ENCODE results near the gene DOK7.
"Not testable (repeated sequence)": the region's sequence is repeated elsewhere in the genome, so short reads cannot be mapped to it uniquely, and the experiment has no call there.

DOK7 gene

DNA sequence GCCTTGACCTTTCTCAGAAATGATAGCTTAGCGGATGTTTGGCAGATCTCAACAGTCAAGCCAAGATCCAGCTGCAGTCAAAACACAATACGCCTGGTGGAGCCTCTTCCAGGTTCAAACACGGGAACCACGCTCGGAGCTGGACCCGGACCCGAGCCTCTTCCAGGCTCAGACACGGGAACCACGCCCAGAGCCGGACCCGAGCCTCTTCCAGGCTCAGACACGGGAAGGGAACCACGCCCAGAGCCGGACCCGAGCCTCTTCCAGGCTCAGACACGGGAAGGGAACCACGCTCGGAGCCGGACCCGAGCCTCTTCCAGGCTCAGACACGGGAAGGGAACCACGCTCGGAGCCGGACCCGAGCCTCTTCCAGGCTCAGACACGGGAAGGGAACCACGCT, 48.5 kb downstream of the DOK7 start:
- DNase-seq, result not testable (repeated sequence)

DNA sequence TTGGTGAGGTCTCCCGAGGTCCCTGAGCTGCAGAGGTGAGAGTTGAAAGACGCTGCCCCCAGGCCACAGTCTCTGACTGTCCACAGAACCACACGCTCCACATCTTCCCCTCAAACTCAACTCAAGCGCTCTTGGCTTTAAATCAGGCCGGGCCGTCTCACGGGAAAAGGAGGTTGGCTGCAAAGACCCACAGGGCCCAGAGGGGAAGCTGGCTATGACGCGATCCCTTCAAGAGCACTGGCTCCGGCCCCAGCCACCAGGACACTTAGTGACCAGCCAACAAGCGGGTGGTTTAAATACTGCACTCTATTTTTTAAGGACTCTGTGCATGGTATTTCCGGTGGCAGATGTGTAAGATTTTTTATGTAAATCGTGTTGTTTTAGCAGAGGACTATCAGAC, 49.2 kb downstream of the DOK7 start:
- no peak for DNase-seq

DNA sequence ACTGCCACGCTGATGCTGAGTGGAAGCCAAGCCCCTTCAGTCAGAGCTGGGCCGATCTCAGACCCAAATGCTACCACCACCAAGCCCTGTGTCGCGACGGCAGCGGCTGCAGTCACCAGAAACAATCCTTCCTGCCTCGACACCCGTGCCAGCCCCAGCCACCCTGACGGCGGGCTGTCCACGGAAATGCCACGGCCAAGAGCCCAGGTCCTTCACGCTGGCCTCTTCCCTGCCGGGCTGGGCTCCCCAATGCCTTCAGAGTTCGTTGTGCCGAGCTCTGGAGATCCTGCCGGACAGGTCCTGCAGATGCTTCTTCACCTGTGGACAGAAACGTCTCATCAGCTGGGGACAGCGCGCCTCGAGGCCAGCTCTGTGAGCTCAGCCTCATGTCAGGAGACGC, 49.6 kb downstream of the DOK7 start:
- no peak for DNase-seq

DNA sequence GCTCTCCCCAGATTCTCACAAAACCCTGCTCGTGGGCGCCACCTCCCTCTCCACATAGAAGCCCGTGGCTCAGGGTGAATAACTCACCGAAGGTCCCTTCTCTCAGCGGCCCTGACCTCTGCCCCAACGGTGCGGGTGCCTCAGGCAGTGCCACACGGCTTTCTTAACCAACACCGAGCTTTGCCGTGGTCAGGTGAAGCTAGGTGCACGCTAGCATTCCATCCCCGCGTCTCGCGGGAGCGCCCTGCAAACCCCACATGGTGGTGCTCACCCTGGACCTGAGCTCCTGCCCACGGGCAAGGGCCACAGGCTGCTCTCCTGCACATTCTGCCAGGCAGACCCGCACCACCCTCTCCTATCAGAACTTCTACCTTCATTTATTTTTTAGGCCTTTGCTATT, 50.7 kb downstream of the DOK7 start:
- no peak for DNase-seq

DNA sequence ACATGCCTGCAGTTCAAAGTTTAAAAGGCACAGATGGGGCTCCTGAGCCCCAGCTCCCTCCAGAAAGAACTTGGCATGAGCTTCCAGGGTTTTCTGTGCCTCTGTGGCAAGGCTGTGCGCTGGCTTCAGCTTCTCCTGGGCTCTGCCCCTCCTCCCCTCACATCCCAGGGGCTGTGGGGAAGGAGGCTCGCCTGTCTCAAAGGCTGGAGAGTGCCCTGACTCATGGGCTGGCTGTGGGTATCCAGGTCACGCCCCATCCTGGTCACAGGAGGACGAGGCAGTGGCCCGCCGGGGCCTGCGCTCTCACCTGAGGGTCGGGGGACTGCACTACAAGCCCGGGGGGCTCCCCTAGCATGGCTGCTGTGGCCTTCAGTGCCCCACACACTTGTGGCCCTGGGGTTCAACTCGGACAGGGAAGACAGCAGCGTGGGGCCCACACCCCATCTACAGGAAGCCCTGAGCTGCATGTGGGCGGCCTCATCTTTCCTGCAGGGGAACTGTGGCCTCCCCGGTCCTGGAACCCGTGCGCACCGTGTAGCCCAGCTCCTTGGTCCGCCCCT, 51.2 kb downstream of the DOK7 start:
- DNase-seq, result no peak

DNA sequence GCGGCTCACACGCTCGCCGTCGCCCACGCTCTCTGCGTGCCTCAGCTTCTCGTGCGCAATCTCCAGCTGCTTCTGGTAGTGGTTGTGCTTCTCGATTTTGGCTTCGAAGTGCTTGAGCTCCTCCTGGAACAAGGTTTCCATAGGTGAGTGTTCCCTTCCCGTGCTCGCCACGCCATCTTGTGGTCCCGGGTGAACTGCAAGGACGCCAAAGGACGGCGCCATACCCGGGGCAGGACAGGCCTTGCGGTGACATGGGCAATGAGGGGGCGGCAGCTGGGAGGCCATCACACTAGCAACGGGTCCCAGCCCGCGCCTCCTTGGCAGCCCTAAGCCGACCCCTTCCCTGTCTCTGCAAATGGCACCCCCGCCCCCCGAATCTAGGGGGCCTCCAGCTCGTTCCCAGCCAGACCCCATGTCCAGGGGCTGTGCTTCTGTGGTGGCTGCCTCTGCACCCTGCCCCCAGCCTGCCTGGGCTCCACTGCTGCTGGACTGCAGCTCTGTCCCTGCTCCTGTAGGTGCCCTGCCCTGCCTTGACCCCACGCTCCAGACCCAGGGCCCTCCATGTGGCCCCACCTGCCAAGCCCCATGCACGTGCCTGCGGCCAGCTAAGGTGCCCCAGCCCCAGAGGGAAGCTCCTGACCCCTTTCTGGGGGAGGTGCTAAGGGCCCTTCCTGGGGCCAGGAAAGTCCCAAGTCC, 51.8 kb downstream of the DOK7 start:
- no peak for DNase-seq

DNA sequence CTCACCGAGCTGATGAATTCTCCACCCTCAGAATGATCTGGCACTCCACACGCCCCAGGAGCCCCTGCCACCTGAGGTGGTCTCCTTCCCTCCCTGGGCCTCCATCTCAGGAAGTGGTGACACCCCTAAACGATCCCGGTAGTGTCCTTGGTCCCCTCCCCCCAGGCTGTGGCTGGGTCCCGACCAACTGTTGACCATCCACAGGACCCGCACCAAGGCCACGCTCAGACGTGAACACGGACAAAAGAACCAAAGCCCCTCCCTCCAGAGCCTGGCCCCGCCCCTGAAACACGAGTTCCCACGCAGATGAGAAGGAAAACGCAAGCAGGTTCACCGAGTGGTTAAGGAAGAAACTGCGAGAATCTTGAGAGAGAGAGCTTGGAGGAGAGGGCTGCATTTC, 52.5 kb downstream of the DOK7 start:
- no peak for DNase-seq

DNA sequence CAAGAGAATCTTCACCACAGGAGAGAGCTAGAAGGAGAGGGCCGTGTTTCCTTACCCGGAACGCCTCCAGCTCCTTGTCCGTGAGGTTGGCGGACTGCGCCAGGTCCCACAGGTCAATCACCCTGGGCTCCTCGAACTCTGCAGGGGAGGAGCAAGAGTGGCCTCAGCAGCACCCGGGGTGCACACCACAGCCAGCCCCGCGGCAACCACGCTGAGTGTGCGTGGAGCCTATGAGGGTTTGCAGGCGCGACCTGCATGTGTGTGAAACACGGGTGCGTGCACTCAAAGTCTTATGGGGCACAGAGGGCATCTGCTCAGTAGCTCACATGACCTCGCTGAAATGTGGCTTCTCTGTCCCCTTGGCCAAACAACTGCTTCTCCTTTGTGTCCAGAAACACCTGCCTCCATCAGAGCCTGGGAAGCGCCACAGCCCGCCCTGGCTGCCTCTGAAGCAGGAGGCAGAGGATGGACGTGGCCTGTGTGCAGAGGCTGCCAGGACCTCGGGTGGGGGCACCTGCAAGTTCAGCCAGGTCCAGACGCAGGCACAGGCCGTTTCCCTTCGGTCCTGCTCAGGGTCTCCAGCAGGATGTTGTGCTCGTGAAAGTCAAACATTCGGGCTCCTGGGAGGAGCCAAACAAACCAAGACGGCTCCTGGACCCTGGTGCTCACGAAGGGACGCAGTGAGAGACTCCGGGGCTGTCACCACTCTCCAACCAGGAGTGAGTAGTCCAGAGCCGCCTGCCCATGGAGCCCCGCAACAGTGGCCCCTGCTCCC, 53.1 kb downstream of the DOK7 start:
- DNase-seq, result no peak

DNA sequence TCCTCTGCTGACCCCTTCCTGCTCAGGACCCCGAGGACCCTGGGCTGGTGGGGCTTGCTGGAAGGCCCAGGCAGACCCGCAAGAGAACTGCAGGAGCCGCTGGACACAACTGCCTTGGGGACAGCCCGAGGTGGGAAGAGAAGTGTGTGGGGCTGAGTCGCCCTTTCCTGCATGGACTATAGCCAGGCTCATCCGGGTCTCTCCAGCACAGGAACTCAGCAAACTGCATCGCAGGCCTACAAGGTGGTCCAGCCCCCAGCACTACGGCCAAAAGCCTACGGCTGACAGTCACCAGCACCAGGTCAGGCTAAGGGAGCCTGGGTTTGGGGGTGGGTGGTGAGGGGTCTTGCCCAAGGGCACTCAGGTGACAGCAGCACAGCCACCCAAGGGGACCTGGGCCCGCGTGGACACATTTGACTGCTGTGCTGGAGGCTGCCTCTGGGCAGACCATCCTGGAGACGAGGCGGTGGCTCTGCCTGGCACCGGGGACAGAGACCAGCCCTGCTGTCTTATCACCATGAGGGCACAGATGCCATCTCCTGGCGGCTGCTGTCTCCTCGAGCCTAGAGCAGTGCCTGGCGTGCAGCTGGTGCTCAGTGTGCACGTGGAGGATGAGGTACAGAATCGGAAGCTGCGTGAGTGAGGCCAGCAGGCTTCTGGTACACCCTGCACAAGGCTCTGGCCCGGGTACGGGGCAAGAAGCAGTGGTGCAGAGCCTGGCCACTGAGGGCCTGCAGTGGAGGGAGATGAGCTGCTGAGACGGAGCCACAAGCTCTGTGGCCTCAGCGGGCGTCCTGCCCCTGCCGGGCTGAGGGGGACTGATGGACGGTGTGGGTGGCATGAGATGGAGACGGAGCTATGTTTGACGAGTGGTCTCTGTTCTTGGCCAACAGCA, 54.0 kb downstream of the DOK7 start:
- DNase-seq, result no peak

DNA sequence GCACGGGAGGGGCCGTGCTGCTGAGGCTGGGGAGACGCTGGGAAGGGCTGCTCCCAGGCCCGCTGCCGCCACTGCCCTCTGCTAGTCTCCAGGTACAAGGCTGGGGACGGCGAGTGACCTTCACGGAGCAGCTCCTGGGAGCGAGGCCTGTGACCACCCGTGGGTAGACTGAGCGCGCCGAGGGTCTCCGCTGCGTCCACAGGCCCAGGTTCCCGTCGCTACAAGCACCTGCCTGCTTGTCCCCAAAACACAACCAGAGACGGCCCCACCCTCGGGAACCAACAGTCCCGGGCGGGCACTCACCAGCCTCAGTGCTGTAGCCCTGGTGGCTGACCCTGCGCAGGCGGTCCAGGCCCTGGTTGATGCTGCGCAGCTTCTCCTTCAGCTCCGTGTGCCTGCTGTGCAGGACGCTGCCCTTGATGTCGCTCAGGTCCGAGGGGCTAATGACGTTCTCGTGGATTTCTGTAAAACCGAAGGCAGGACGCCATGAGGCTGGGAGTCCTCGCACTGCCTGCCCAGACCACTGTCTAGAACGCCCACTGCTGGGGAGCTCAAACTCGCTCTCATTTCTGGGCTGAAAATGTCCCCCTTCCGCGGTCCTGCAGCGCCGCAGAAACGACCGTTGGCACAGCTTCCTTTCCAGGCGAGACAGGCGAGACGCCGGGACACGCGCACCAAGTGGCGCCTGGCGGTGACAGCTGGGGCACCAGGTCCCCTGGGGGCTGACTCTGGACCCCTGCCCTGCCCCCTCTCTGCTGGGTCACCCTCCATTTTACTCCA, 54.8 kb downstream of the DOK7 start:
- no peak for DNase-seq

DNA sequence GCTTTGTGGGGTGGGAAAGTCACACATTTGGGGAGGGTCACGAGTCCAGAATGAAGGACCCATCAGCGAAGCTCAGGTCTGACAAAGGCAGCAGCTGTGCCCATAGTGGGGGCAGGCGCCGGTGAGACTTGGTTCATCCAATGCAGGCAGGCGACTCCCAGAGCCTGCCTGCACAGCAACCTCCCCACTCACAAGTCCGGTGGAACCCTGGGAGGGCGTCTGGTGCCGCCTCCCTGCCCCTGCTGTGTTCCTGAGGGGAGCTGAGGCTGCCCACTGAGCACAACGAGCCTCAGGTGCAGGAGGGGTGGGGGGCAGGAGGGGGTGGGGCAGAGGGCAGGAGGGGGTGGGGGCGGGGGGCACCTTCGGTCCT, 55.4 kb downstream of the DOK7 start:
- no peak for DNase-seq

DNA sequence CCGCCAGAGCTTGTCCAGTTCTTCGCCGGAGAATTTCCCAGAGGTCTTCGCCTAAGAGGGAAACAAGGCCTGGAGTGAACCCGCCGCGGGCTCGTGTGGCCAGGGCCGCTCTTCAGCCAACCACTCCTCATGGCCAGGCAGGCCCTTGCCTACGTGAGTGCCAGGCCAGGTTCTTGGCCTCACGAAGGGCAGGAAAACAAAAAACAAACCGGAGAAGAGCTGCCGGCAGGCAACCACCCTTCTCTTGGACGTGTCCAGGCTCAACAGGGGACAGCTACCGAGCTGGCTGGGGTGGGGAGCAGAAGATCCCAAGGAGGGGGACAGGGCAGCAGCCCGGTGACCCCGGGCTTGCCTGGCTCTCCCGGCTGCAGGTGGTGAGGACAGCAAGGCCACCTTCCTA, 55.8 kb downstream of the DOK7 start:
- no peak for DNase-seq

DNA sequence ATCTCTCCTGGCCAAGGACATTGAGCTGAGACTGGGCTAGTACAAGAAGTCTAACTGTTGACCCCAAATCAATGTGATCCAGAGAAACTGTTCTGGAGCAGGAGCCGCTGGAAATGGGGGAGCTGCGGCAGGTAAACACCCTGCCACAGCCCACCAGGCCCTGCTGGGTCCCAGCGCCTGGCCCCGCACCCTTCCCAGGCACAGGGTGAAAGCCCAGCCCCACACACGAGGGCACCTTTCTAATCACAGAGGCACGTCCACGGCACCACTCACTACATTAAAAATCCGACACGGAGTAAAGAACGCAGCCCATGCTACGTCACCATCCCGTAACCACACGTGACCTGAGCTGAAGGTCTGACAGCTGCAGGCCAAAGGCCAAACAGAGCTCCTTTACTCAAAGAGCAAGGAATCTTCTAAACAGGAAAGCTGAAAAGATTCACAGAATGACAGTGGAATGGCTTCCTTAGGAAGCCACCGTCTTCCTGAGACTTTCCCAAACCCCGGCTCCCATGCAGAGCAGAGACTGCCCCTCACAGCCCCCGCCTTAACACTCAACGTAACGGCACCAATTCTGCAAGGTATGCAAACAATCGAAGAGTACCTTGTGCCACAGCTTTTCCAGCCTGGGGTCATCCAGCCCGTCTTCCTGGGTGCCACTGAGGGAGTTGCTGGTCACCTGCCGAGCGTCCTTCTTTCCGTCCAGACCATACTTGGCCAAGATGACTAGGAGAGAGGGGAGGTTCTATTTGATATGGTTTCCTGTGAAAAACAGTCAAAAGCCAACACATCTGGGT, 56.6 kb downstream of the DOK7 start:
- DNase-seq, result no peak

DNA sequence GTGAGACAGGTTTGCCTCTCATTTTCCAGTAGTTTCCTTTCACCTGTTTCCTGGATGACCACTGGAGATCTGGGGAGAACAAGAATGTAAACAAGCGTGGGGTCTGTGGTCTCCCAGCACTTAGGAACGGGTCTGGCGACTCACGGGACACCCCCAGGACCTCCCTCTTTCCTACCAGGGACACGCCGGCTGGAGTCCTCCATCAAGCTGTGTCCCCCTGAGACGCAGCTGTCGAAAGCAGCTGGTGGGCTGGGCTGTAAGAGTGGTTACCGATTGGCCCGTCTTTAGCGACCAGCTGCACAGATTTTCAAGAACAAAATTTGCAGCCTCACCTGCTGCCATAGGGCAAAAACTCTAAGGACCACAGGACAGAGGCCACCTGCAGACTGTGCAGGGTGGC, 57.2 kb downstream of the DOK7 start:
- no peak for DNase-seq

DNA sequence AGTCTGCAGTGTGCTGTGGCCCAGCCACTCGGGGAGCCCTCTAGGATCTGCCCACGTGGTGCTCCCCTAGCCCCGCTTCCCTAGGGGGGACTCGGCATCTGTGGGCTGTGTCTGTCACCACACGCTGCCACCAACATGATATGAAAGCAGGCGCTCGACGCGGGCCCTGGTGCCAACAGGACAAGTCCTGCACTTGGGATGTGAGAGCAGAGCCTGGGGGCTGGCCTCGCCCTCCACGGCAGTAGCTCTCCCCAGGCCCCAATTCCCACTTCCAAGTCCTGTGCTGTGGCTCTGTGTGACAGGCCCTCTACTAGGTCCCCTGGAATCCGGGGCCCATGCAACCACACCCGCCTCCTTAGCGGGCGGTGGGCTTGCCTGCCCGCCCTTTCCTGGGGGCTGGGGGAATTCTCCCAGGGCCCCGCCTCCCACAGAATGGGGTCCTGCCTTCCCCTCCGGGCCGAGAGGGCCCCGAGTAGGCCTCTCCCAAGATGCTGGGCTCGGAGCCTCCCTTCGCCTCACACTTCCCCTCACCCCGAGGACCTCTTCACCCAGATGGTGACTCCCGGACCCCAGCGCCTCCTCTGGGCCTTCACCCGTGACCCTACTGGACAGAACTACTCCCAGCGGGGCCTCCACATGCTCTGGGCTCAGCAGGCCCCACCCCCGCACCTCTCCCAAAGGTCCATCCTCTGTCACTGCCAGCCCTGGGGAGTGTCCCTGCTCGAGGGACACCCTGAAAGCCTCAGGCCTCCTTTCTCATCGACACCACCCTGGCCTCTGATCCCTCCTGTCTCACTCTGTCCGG, 57.9 kb downstream of the DOK7 start:
- DNase-seq, result no peak

DNA sequence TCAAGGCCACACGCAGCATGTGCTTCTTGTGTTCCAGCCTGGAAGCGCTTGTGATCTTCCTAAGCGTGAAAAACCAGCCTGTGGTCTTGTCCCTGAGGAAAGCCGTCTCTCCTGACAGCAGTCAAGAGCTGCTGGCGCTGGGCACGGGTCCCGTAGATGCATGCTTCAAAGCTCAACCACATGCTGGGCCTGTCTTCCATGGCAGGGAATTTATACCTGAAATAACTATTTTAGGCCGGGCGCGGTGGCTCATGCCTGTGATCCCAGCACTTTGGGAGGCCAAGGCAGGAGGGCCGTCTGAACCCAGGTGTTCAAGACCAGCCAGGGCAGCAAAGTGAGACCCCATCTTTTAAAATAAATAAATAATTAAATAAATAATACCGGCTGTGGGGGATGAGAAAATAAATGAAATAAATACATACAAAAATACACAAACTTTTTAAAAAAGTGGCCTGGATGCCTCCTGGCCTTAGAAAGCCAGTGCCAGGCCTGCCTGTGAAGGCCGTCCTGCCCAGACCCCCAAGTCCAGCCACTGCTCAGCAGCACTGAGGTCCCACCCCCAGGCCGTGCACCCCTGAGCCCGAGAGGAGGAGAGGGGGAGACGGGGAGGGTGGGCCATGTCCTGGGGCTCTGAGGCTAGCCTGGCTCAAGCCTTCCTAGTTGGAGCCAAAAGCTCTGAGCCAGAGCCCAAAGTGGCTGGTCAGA, 58.7 kb downstream of the DOK7 start:
- no peak for DNase-seq

DNA sequence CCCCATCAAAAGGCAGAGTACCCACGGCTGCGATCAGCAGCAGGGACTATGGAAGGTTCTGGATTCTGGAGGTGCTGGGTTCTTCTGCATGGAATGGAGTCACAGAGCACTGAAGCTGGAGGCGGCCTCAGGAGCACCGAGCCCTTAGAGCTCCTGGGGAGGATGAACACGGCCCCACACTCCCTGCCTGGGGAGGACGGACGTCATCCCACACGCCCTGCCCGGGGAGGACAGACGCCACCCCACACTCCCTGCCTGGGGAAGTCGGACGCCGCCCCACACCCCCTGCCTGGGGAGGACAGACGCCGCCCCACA, 59.2 kb downstream of the DOK7 start:
- DNase-seq, result no peak

DNA sequence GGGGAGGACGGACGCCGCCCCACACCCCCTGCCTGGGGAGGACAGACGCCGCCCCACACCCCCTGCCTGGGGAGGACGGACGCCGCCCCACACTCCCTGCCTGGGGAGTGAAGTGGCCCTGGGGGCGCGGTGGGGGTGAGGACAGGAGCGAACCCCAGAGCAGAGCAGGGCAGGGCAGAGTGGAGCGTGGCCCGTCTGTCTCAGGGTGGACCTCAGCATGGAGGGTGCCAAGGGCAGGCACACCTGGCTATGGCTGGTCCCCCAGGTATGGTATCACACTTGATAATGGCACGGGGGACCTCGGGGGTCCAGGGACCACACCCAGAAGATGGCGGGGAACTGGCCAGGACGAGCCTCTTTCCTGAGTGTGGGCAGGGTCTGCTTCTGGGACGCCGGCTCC, 59.5 kb downstream of the DOK7 start:
- no peak for DNase-seq

DNA sequence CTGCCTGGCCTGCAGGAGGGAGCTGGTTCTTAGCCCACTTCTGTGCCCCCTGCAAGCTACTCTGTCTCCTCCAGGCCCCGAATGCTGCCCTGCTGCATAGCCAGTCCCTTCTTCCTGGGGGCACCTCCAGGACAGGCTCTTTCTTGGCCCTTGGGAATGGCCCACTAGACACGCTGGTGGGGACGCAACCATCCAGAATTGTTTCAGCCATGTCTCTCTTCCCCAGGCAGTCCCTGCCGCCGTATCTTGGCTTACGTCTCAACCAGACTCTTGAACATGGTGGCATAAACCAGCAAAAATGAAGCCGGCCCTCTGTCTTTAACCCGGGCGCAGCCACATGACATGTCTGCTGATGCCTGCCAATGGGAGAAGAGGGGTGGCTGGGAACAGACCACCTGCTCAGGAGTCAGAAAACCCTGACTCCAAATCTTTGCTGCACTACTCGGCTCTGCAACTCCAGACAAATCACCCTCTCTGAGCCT, 60.1 kb downstream of the DOK7 start:
- DNase-seq, result no peak

DNA sequence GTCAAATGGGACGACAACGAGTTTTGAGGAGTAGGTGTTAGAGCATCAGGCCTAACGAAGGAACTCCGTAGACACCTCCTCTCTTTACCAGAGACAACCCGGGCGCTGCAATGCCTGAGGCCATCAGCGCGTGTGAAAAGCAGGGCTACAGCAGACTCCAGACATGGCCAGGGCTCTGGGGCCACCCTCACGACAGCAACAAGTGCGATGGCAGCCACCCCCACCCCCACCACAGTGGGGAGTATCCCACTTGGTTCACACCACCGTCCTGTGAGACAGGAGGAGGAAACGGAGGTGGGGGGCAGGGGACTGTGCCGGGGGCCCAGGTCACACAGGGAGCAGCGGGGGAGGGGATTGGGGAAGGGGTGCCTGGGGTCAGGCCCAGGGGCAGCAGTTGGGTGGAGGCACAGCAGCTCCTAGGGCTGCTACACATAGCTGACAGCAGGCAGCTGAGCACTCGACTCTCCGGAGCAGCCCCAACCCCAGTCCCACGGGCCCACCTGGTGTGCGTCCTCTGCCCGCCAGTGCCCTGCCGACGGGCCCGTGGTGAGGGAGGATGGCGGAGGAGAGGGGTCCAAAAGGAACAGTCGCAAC, 60.6 kb downstream of the DOK7 start:
- no peak for DNase-seq
